Neural cell (in vitro differentiated cells): ENCODE data around the gene DDA1.

Source experiments
- EP300 ChIP-seq: fragments of 450-650 bp; conservative IDR thresholded peaks from 2 replicates; pipeline ENCODE4 v1.6.1; 2014; ENCODE audit warnings: antibody characterized with exemption, mild to moderate bottlenecking, moderate library complexity; ENCODE audit not compliant: poor library complexity, severe bottlenecking
- EZH2 ChIP-seq: fragments of 200-600, 300-800 bp; shearing (Covaris generic), sonication (generic); IDR thresholded peaks from 2 replicates; pipeline ENCODE4 v1.6.1; 2014; ENCODE audit warnings: antibody characterized with exemption, low read length, borderline replicate concordance, mild to moderate bottlenecking; ENCODE audit not compliant: insufficient read depth, poor library complexity, severe bottlenecking
- MXI1 ChIP-seq: fragments of 450-650 bp; conservative IDR thresholded peaks from 2 replicates; pipeline ENCODE4 v1.6.1; 2014; ENCODE audit warnings: antibody characterized with exemption, mild to moderate bottlenecking; ENCODE audit not compliant: poor library complexity, severe bottlenecking
- POLR2AphosphoS5 ChIP-seq: IDR thresholded peaks from 2 replicates; pipeline ENCODE4 v1.6.1; 2012
- RAD21 ChIP-seq: fragments of 450-650 bp; conservative IDR thresholded peaks from 2 replicates; pipeline ENCODE4 v1.6.1; 2014; ENCODE audit warnings: antibody characterized with exemption, mild to moderate bottlenecking, moderate library complexity
- SMC3 ChIP-seq: fragments of 450-650 bp; conservative IDR thresholded peaks from 2 replicates; pipeline ENCODE4 v1.6.1; 2014; ENCODE audit warnings: antibody characterized with exemption, mild to moderate bottlenecking, moderate library complexity; ENCODE audit not compliant: poor library complexity
- TAF1 ChIP-seq: IDR thresholded peaks from 2 replicates; pipeline ENCODE4 v1.6.1; 2012; ENCODE audit warnings: low read depth
- TF ChIP-seq, protein P1 (sequence below): fragments of 450-650 bp; IDR thresholded peaks from 2 replicates; pipeline ENCODE4 v1.5.1; 2014; ENCODE audit warnings: antibody characterized with exemption, mild to moderate bottlenecking, moderate library complexity; ENCODE audit not compliant: poor library complexity, severe bottlenecking
- TF ChIP-seq, protein P2 (sequence below): IDR thresholded peaks from 2 replicates; pipeline ENCODE4 v1.6.1; 2012; ENCODE audit warnings: borderline replicate concordance

DNA sequence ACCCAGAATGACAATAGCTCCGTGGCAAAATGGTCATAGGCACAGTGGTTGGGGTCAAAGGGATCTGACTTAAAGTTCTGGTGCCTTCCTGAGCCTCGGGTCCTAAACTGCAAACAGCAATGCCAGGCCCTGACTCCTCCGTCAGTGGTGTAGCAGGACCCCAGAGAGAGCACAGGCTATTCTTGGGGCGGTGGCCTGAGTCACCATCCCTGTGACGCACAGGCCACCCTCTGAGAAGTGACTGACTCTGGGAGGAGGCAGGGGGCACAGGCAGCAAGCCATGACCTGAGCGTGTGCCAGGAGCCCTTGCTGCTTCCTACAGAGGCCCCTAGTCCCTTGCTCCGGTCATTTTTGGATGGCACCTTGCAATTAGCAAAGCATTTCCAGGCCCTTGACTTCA lies 49.0 kb downstream of the DDA1 start:
- TF ChIP-seq, protein P1, sequence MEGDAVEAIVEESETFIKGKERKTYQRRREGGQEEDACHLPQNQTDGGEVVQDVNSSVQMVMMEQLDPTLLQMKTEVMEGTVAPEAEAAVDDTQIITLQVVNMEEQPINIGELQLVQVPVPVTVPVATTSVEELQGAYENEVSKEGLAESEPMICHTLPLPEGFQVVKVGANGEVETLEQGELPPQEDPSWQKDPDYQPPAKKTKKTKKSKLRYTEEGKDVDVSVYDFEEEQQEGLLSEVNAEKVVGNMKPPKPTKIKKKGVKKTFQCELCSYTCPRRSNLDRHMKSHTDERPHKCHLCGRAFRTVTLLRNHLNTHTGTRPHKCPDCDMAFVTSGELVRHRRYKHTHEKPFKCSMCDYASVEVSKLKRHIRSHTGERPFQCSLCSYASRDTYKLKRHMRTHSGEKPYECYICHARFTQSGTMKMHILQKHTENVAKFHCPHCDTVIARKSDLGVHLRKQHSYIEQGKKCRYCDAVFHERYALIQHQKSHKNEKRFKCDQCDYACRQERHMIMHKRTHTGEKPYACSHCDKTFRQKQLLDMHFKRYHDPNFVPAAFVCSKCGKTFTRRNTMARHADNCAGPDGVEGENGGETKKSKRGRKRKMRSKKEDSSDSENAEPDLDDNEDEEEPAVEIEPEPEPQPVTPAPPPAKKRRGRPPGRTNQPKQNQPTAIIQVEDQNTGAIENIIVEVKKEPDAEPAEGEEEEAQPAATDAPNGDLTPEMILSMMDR = no peak
- TF ChIP-seq EP300 (no peak), EZH2 (no peak), POLR2AphosphoS5 (no peak), TAF1 (no peak), MXI1 (no peak), RAD21 (no peak), SMC3 (no peak)
- TF ChIP-seq, protein P2, sequence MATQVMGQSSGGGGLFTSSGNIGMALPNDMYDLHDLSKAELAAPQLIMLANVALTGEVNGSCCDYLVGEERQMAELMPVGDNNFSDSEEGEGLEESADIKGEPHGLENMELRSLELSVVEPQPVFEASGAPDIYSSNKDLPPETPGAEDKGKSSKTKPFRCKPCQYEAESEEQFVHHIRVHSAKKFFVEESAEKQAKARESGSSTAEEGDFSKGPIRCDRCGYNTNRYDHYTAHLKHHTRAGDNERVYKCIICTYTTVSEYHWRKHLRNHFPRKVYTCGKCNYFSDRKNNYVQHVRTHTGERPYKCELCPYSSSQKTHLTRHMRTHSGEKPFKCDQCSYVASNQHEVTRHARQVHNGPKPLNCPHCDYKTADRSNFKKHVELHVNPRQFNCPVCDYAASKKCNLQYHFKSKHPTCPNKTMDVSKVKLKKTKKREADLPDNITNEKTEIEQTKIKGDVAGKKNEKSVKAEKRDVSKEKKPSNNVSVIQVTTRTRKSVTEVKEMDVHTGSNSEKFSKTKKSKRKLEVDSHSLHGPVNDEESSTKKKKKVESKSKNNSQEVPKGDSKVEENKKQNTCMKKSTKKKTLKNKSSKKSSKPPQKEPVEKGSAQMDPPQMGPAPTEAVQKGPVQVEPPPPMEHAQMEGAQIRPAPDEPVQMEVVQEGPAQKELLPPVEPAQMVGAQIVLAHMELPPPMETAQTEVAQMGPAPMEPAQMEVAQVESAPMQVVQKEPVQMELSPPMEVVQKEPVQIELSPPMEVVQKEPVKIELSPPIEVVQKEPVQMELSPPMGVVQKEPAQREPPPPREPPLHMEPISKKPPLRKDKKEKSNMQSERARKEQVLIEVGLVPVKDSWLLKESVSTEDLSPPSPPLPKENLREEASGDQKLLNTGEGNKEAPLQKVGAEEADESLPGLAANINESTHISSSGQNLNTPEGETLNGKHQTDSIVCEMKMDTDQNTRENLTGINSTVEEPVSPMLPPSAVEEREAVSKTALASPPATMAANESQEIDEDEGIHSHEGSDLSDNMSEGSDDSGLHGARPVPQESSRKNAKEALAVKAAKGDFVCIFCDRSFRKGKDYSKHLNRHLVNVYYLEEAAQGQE = no peak
